PC-3 (cell line): Measurements from ENCODE around the gene SBK1.

Source experiments
- CTCF ChIP-seq: fragments of 300-600 bp; sonication (generic); conservative IDR thresholded peaks from 2 replicates; pipeline ENCODE4 v1.5.1; 2017; ENCODE audit warnings: antibody characterized with exemption, low read depth, mild to moderate bottlenecking, low read length
- EZH2 ChIP-seq: fragments of 300-600 bp; sonication (generic); IDR thresholded peaks from one replicate; pipeline ENCODE4 v1.6.1; 2017; ENCODE audit warnings: antibody characterized with exemption, mild to moderate bottlenecking, low read length; ENCODE audit not compliant: unreplicated experiment
- EZH2phosphoT487 ChIP-seq: fragments of 300-600 bp; sonication (generic); IDR thresholded peaks from 2 replicates; pipeline ENCODE4 v1.6.1; 2018; ENCODE audit warnings: mild to moderate bottlenecking, antibody characterized with exemption, low read length, borderline replicate concordance

- TF ChIP-seq CTCF: no peak
- TF ChIP-seq EZH2phosphoT487: no peak
- no peak for TF ChIP-seq EZH2
These were observed 36.5 kb upstream of the SBK1 start for GRCh38 chr16:28255838-28256237.
